ENCODE measurements around the gene COL8A2. TPM values are rescaled to one million over a fixed set of nuclear protein-coding genes. Genes with fewer than 3 reads are reported as not detected.

The COL8A2 gene
- total RNA-seq, 6 experiments from 2014 or later = 0.18 to 0.74 (median 0.52) TPM

DNA sequence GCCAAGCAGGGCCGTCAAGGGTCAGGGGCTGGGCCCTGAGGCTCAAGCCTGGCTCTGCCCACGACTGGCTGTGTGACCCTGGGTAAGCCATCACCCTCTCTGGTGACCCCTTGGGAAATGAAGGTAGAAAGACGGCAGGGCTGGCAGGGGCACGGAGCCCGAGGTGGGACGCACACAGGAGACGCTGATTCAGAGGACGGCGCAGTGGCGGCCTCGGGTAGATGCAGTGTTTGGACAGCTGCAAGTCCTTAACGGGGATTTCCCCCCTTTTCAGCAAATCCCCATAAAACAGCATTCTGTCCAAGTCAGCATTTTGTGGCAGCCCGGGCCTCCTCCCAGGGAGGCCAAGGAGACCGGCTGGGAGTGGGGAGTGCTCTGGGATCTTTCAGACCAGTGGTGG is 16.7 kb downstream of the COL8A2 start:
- H3K9me3 ChIP-seq = no peaks in the 10 kb centered on the region
- H3K36me3 ChIP-seq = no peaks in the 10 kb centered on the region
- DNase-seq (no peak), ATAC-seq (no peak)
- no peak overlapping the region for H3K4me3 ChIP-seq
- intact Hi-C loops (cut with DNase I) = no loop called here
- H3K27ac ChIP-seq = no peak overlapping the region
- 80% methylated on average over 1 of the region's 14 CpGs for WGBS (ENCODE audit: insufficient coverage, low coverage, low lambda C conversion rate, missing lambda C conversion rate)
- TF ChIP-seq, protein P1, sequence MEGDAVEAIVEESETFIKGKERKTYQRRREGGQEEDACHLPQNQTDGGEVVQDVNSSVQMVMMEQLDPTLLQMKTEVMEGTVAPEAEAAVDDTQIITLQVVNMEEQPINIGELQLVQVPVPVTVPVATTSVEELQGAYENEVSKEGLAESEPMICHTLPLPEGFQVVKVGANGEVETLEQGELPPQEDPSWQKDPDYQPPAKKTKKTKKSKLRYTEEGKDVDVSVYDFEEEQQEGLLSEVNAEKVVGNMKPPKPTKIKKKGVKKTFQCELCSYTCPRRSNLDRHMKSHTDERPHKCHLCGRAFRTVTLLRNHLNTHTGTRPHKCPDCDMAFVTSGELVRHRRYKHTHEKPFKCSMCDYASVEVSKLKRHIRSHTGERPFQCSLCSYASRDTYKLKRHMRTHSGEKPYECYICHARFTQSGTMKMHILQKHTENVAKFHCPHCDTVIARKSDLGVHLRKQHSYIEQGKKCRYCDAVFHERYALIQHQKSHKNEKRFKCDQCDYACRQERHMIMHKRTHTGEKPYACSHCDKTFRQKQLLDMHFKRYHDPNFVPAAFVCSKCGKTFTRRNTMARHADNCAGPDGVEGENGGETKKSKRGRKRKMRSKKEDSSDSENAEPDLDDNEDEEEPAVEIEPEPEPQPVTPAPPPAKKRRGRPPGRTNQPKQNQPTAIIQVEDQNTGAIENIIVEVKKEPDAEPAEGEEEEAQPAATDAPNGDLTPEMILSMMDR (IDR thresholded peaks at IDR 0.05) = no peak
- TF ChIP-seq POLR2A (IDR thresholded peaks at IDR 0.05) = no peak
- no peaks in the 10 kb centered on the region for H3K27me3 ChIP-seq
- H3K4me1 ChIP-seq = no peaks in the 10 kb centered on the region

DNA sequence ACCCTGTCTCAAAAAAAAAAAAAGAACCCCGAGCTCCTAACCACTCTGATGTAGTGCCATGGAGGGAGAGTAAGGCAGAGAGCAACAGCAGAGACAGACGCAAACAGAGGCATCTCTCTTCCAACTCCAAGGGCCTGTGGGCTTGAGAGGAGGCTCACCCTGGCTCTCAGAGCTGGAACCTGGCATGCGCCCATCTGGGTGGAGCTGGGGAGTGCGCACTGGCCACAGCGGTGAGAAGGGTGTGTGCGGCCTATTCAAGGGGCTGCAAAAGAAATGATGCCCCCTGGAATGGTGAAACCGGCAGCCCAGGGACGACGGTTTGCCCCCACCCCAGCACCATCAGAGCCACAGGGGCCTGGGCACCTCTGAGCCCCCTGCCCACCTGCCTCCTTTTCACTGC is 17.6 kb downstream of the COL8A2 start:
- no peak for TF ChIP-seq POLR2A (IDR thresholded peaks at IDR 0.05)
- TF ChIP-seq, protein P1 (IDR thresholded peaks at IDR 0.05) = no peak
- intact Hi-C loops (cut with DNase I) = no loop called here
- Histone ChIP-seq H3K4me3 (no peak overlapping the region), H3K4me1 (no peaks in the 10 kb centered on the region), H3K27me3 (no peaks in the 10 kb centered on the region), H3K36me3 (no peaks in the 10 kb centered on the region), H3K9me3 (no peaks in the 10 kb centered on the region), H3K27ac (no peak overlapping the region)
- DNase-seq (no peak), ATAC-seq (peak in 1 of 4 donors; percentile 24)
- WGBS (ENCODE audit: insufficient coverage, low coverage, low lambda C conversion rate, missing lambda C conversion rate) = 54% methylated on average over 2 of the region's 9 CpGs

DNA sequence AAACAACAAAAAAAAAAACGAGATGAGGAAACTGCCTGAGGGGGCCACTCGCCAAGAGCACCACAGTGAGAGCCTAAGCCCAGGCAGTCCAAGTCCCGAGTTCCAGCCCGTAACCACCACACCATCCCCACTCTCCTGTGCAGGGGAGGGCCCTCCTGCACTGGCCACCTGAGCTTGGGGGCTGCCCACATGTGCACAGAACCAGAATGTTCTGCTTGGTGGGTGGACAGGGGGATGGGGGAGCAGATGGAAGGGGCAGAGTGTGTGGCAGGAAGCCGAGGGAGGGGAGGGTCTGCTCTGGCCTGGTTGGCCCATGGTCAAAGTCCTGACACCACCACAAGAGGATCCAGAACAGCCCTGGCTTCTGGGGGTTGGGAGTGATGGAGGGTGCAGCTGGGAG is 18.8 kb downstream of the COL8A2 start:
- DNase-seq (no peak), ATAC-seq (no peak)
- Histone ChIP-seq H3K27ac (no peak overlapping the region), H3K4me3 (no peak overlapping the region), H3K4me1 (no peaks in the 10 kb centered on the region), H3K27me3 (no peaks in the 10 kb centered on the region), H3K36me3 (no peaks in the 10 kb centered on the region), H3K9me3 (no peaks in the 10 kb centered on the region)
- TF ChIP-seq, protein P1 (IDR thresholded peaks at IDR 0.05) = no peak
- TF ChIP-seq POLR2A (IDR thresholded peaks at IDR 0.05) = no peak
- intact Hi-C loops (cut with DNase I) = no loop called here
- WGBS (ENCODE audit: insufficient coverage, low coverage, low lambda C conversion rate, missing lambda C conversion rate) = 42% methylated on average over 3 of the region's 5 CpGs

DNA sequence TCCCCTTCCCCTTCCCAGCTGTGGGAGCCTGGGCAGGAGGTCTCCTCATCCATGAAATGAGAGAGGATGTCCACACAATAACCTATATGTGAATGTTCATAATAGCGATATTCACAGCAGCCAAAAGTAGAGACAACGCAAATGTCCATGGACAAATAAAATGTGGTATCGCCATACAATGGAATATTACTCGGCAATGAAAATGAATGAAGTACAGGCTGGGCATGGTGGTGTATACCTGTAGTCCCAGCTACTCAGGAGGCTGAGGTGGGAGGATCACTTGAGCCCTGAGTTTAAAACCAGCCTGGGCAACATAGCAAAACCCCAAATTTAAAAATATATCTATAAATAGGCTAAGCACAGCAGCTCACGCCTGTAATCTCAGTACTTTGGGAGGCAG is 23.5 kb downstream of the COL8A2 start:
- DNase-seq = no peak

More for the DNA sequence above, 23.5 kb downstream of the COL8A2 start:
- Histone ChIP-seq H3K4me1 (peaks cover 0 to 5% (median 2%) of the 10 kb centered on the region in 4 donors), H3K27me3 (no peaks in the 10 kb centered on the region), H3K4me3 (no peak overlapping the region), H3K9me3 (no peaks in the 10 kb centered on the region), H3K36me3 (no peaks in the 10 kb centered on the region), H3K27ac (no peak overlapping the region)
- TF ChIP-seq POLR2A (IDR thresholded peaks at IDR 0.05) = no peak
- TF ChIP-seq, protein P1 (IDR thresholded peaks at IDR 0.05) = no peak
- no peak for ATAC-seq
- WGBS (ENCODE audit: insufficient coverage, low coverage, low lambda C conversion rate, missing lambda C conversion rate) = 94% methylated on average over 4 of the region's 5 CpGs
- intact Hi-C loops (cut with DNase I) = no loop called here

Measured in right lobe of liver (tissue), 6 donors.